Dendritic cell treated with granulocyte-macrophage colony-stimulating factor and Interleukin-4, amounts not matched to agents 40 ng/mL and 50 ng/mL, for 4 days (primary cell): Measurements from ENCODE around the gene GATD1.

ENCODE experiments used
- H3K27ac Mint-ChIP-seq: one replicate; pipeline ENCODE4 v1.8.0; 2022; ENCODE audit warnings: mild to moderate bottlenecking, mixed read lengths
- H3K27me3 Mint-ChIP-seq: one replicate; pipeline ENCODE4 v1.8.0; 2022; ENCODE audit warnings: mild to moderate bottlenecking, mixed read lengths
- H3K36me3 Mint-ChIP-seq: one replicate; pipeline ENCODE4 v1.8.0; 2022; ENCODE audit warnings: low read depth, mixed read lengths
- H3K4me1 Mint-ChIP-seq: one replicate; pipeline ENCODE4 v1.8.0; 2022; ENCODE audit warnings: low read depth, mixed read lengths
- H3K4me3 Mint-ChIP-seq: one replicate; pipeline ENCODE4 v1.8.0; 2022; ENCODE audit warnings: mild to moderate bottlenecking, moderate library complexity, mixed read lengths
- H3K9me3 Mint-ChIP-seq: one replicate; pipeline ENCODE4 v1.8.0; 2022; ENCODE audit warnings: mixed read lengths
- intact Hi-C: fragments of 100-400 bp; cut with micrococcal nuclease; formaldehyde crosslinking; loops from one replicate; pipeline ENCODE4 v1.15.0; 2022

GATD1 gene

DNA sequence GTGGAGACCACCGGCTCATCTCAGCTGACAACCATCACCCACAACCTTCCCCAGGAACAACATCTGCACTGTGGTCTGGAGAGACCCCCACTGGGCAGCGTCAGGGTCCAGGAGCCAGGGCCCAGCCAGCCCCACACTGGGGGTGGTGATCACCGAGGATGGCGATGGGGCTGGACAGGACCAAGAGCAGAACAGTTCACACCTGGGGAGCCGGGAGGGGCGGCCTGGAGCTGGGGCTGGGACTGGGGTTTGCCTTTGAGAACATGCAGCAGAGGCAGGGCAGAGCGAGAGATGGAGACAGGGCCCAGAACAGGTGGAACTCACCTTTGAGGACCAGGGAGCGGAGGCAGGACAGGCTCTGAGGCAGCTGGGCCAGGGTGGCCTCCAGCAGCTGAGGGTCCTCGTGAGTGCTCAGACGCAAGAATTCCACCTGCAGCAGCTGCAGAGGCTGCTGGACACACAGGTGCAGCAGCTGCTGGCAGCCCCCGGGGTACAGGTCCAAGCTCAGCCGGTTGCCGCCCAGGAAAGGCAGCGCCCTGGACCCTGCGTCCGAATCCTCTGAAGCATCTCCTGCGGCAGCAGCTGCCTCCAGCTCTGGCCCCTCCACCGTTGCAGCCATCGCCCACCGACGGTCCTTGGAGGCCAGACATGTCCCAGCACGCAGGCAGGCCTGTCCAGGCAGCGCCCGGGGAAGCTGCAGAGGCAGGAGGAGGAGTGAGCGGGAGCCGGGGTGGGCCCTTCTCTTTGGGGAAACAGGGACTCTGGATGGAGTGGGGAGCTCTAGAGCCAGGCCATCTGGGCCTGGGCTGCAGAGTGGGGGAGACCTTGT lies 26.7 kb upstream of the GATD1 start:
- Mint-ChIP-seq H3K4me1 (peaks cover 33% of the 10 kb centered on the region), H3K27me3 (peaks cover 2% of the 10 kb centered on the region), H3K27ac (no peak overlapping the region), H3K9me3 (no peaks in the 10 kb centered on the region), H3K4me3 (peak overlapping the region; percentile 73), H3K36me3 (peaks cover 53% of the 10 kb centered on the region)
- intact Hi-C loops, result no loop called here

DNA sequence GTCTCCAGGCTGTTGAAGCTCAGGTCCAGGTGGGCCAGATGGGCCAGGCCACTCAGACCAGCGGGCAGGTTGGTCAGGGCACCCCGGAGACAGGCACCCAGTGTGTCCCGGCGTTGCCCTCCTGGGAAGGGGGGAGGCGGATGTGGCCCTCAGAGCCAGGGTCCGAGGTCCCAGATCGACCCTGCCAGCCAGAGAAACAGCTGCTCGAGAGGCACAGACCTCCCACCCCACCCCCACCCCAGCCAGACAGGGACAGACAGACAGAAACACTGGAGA lies 26.1 kb upstream of the GATD1 start:
- Mint-ChIP-seq H3K4me1 (peaks cover 27% of the 10 kb centered on the region), H3K27me3 (peaks cover 2% of the 10 kb centered on the region), H3K27ac (no peak overlapping the region), H3K4me3 (no peak overlapping the region), H3K9me3 (no peaks in the 10 kb centered on the region), H3K36me3 (peaks cover 52% of the 10 kb centered on the region)
- intact Hi-C loops, result no loop called here

DNA sequence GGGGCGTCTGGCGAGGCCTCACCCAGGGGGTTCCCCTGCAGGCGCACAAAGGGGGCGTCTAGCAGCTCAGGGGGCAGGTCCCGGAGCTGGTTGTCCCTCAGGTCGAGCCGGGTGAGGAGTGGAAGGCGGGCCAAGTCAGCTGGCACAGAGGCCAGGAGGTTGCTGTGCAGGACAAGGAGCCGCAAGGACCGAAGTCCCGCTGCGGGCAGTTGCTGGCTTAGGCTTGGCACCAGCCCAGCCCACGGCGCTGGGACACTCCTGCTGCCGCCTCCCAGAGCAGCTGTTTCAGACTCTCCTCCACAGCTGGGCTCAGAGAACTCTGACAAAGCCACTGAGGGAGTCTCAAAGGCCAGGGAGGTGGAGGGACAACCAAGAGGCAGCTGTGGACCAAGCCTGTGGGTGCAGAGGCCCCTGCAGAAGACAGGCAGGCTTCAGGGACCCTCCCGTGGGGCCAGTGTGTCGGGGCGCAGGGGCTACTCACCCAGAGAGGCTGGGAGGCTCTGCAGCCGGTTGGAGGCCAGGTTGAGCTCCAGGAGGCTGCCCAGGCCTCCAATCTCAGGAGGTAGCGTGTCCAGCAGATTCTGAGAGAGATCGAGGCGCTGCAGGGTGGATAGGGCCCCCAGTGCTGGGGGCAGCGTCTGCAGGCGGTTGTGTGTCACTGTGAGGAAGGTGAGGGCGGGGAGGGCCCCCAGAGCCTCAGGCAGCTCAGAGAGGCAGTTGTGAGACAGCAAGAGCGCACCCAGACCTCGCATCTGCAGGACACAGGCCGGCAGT lies 25.6 kb upstream of the GATD1 start:
- peaks cover 23% of the 10 kb centered on the region for H3K4me1 Mint-ChIP-seq
- peaks cover 52% of the 10 kb centered on the region for H3K36me3 Mint-ChIP-seq
- no peak overlapping the region for H3K4me3 Mint-ChIP-seq
- no peak overlapping the region for H3K27ac Mint-ChIP-seq
- H3K27me3 Mint-ChIP-seq, result peaks cover 2% of the 10 kb centered on the region
- no peaks in the 10 kb centered on the region for H3K9me3 Mint-ChIP-seq
- intact Hi-C loops, result no loop called here

DNA sequence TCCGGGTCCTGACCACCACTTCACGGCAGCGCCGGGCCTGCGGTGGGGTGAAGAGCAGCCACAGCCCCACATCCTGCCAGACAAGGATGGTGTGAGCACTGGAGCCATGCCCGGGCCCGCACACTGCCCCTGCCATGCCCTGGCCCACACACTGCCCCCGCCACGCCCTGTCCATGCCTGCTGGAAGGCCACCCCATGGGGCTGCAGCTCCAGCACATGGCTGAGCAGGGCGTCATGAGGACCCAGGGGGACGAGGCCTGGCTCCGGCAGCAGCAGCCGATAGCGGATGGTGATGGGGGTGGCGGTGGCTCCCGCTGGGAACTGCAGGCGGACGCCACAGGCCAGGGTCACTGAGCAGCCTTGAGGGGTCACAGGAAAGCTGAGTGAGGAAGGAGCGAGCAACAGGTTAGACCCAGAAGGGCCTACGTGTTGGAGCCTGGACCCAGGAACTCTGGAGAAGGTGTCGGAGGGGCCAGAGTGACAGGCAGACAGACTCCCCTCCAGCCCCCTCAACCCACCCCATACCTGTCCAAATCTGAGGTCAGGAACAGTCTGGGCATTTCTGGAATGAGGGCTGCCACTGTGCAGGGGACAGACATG lies 24.8 kb upstream of the GATD1 start:
- peaks cover 2% of the 10 kb centered on the region for H3K27me3 Mint-ChIP-seq
- intact Hi-C loops, result no loop called here
- H3K36me3 Mint-ChIP-seq, result peaks cover 52% of the 10 kb centered on the region

DNA sequence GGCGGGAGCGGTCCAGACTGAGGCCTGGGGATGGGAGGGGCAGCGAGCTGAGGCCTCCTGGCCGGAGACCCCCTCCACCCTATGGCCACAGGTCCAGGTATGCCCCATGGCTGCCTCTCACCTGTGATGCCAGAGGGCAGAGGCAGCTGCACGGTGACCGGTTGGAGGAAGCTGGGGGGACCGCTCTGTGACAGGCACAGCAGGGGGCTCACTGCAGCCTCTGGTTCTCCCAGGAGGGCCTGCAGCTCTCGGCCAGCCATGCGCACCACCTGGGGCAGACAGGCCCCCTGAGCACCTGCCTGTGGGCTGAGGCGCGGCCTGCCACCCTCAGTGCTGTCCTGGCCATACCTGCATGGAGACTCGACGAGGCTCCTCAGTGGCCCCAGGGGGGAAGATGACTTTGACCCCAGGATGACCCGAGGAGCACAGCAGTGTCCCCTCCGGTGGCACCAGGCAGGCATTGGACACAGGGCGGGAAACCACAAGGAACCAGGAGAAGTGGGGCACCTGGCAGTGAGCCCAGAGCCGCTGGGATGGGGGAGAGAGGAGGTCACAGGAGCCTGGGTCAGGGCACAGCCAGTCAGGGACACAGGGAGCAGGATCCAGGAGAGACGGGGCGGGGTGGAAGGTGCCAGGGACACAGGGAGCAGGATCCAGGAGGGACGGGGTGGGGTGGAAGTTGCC lies 24.0 kb upstream of the GATD1 start:
- peaks cover 2% of the 10 kb centered on the region for H3K27me3 Mint-ChIP-seq
- peaks cover 28% of the 10 kb centered on the region for H3K4me1 Mint-ChIP-seq
- no peak overlapping the region for H3K4me3 Mint-ChIP-seq
- intact Hi-C loops, result no loop called here
- peaks cover 52% of the 10 kb centered on the region for H3K36me3 Mint-ChIP-seq
- no peak overlapping the region for H3K27ac Mint-ChIP-seq
- H3K9me3 Mint-ChIP-seq, result no peaks in the 10 kb centered on the region

More for the DNA sequence above, 24.8 kb upstream of the GATD1 start:
- Mint-ChIP-seq H3K9me3 (no peaks in the 10 kb centered on the region), H3K4me3 (no peak overlapping the region), H3K27ac (no peak overlapping the region), H3K4me1 (peaks cover 23% of the 10 kb centered on the region)

DNA sequence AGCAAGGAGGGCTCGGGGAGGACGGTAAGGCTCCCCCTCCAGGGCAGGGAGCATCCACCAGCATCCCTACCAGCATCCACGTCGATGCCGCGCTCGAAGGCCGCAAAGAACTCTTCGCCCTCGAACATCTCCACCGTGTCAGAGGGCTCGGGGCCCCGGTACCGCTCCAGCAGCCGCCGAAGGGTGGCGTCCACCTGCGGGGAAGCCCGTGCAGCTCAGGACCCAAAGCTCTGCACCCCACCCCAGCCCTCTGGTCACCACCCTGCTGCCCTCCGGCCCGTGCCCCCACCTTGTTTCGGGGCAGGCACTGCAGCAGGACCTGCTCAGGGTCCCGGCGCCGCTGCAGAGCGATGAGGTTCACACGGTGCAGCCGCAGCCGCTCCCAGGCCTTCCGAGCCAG lies 23.2 kb upstream of the GATD1 start:
- Mint-ChIP-seq H3K4me1 (peaks cover 35% of the 10 kb centered on the region), H3K27me3 (peaks cover 2% of the 10 kb centered on the region), H3K27ac (no peak overlapping the region), H3K36me3 (peaks cover 52% of the 10 kb centered on the region), H3K4me3 (no peak overlapping the region), H3K9me3 (no peaks in the 10 kb centered on the region)
- intact Hi-C loops, result no loop called here

DNA sequence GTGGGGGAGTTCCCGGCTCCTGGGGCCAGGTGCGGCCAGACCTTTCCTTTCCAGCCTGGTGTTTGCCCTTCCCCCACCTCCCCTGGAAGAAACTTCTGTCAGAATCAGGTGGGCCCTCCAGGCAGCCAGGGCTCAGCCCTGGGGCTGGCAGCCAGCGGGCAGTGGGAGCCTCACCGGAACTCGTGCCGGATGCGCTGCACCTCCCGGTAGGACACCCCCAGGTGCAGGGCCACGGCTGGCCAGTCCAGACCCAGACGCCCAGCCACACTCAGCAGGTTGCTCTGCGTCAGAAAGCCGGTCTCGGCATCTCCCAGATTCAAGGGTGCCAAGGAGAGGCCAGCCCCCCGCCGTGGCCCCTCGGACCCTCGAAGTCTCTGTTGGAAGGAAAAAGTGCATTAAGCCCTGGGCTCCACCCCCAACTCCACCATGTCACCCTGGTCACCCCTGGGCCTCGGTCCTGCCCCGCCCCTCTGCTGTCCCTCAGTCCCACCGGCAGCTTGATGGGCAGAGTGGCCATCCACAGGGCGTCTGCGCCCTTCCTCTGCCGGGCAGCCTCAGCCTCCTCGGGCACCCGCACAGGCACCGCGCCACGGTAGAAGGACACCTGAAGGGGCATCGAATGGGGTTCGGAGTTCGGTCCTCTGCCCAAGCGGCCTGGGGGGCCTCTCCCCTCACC lies 22.5 kb upstream of the GATD1 start:
- H3K27ac Mint-ChIP-seq, result no peak overlapping the region
- peaks cover 41% of the 10 kb centered on the region for H3K4me1 Mint-ChIP-seq
- H3K4me3 Mint-ChIP-seq, result no peak overlapping the region
- H3K27me3 Mint-ChIP-seq, result peaks cover 2% of the 10 kb centered on the region
- intact Hi-C loops, result no loop called here
- peaks cover 52% of the 10 kb centered on the region for H3K36me3 Mint-ChIP-seq
- H3K9me3 Mint-ChIP-seq, result no peaks in the 10 kb centered on the region

DNA sequence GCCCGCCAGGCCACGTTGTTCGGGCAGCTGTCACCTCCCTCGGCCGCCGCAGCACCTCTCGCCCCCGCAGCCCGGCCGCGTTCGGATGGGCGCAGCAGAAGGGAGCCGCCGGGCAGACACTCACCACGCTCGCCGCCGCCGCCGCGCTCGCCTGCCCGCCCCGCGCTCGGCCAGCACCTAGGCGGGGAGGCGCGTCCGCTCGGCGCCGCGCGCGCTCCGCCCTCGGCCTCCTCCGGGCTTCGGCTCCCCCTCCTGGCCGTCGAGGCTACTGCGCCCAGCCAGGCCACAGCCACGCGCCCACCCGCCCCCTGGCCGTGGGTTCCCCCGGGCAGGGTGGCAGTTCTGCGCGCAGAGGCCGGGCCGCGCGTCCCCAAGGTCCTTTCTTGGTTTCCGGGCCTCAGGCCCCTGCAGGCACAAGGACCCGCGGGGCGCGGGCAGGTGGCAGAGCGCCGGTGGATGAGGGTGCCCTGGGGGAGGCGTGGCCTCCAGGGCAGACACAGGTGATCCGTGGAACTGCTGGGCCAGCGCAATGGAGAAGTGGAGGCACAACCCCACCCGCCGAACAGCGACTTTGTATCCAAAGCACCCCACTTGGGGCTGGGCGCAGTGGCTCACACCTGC lies 20.9 kb upstream of the GATD1 start, which contains the start of gene SLC25A22:
Gene SLC25A22, minus strand, starts transcription at position 189 of the 621 bp plus-strand sequence. CDS start 3,275 bp downstream, outside the sequence.
- intact Hi-C loops, result no loop called here
- no peaks in the 10 kb centered on the region for H3K27me3 Mint-ChIP-seq
- peak within 1 kb of the TSS; percentile 84 for H3K4me3 Mint-ChIP-seq
- peaks cover 33% of the 10 kb centered on the region for H3K4me1 Mint-ChIP-seq
- H3K27ac Mint-ChIP-seq, result peak within 1 kb of the TSS; percentile 79
- H3K9me3 Mint-ChIP-seq, result no peaks in the 10 kb centered on the region
- peaks cover 61% of the 10 kb centered on the region for H3K36me3 Mint-ChIP-seq

DNA sequence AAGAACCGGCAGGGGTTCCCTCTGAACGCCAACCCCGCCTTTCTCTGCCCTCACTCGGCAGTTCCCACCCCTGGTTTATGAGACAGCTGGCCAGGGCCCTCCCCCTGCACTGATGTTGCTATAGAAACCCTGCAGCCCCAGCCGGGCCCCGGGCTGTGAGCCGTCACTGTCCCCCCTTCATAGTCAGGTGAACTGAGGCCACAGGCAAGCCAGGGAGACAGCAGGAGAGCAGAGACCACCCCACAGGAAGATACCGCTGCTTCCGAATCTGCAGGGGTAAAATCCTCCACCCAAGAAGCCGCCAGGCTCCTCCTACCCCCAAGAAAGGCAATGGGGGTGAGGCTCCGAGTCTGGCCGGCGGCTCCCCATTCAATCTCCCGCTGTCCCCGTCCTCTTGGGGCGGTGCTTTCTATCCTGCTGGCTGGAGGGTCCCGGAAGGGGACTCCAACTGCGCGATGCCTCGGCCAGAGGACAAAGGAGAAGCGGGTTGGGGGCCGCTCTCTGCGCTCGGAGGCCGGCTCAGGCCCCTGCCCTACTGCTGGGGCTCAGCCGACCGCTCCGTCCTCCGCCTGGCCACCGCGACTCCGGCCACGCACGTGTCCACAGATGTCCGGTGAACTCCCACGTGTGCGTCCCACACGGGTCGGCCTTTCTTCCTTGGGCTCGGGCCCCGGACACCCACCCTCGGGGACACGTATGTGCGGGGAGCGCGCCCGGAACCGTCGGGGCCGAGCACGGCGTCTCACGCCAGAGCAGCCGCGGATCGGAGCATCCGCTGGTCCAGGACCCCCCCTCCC lies 20.2 kb upstream of the GATD1 start:
- intact Hi-C loops, result no loop called here
- no peaks in the 10 kb centered on the region for H3K27me3 Mint-ChIP-seq
- H3K27ac Mint-ChIP-seq, result peak overlapping the region; percentile 79
- H3K36me3 Mint-ChIP-seq, result peaks cover 61% of the 10 kb centered on the region
- no peaks in the 10 kb centered on the region for H3K9me3 Mint-ChIP-seq
- peaks cover 33% of the 10 kb centered on the region for H3K4me1 Mint-ChIP-seq
- peak overlapping the region; percentile 84 for H3K4me3 Mint-ChIP-seq

DNA sequence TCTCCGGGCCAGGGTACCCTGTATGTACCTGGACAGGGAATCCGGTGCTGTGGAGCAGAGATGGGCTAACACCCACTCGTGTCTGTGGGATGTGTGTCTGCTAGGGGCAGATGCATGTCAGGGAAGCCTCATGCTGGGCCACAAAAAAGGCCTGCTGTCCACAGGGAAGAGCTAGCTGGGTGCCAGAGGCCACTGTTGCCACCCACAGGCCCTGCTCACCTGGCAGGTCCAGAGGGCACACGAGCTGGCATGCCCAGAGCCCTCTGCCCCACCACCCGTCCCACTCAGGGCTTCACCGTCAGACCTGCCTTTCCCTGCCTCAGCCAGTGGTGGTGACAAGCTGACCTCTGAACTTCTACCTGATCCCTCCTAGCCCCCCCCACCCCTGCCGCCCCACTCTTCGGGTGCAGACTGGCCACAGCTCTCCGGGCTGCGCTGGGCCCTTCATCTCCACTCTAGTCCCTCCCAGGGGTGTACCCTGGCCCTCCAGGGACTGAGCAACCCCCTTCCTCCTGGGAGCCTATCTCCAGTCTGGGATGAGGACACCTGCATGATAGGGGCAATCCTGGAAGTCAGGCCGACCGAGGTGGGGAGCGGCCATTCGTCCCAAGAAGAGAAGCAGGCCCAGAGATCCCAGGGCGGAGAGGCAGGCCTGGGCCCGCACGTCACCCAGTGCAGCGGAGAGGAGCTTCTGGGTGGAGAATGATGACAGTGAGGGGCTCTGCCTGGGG lies 19.4 kb upstream of the GATD1 start:
- peaks cover 33% of the 10 kb centered on the region for H3K4me1 Mint-ChIP-seq
- H3K9me3 Mint-ChIP-seq, result no peaks in the 10 kb centered on the region
- peak overlapping the region; percentile 84 for H3K4me3 Mint-ChIP-seq
- no peaks in the 10 kb centered on the region for H3K27me3 Mint-ChIP-seq
- peak overlapping the region; percentile 79 for H3K27ac Mint-ChIP-seq
- peaks cover 61% of the 10 kb centered on the region for H3K36me3 Mint-ChIP-seq
- intact Hi-C loops, result no loop called here

DNA sequence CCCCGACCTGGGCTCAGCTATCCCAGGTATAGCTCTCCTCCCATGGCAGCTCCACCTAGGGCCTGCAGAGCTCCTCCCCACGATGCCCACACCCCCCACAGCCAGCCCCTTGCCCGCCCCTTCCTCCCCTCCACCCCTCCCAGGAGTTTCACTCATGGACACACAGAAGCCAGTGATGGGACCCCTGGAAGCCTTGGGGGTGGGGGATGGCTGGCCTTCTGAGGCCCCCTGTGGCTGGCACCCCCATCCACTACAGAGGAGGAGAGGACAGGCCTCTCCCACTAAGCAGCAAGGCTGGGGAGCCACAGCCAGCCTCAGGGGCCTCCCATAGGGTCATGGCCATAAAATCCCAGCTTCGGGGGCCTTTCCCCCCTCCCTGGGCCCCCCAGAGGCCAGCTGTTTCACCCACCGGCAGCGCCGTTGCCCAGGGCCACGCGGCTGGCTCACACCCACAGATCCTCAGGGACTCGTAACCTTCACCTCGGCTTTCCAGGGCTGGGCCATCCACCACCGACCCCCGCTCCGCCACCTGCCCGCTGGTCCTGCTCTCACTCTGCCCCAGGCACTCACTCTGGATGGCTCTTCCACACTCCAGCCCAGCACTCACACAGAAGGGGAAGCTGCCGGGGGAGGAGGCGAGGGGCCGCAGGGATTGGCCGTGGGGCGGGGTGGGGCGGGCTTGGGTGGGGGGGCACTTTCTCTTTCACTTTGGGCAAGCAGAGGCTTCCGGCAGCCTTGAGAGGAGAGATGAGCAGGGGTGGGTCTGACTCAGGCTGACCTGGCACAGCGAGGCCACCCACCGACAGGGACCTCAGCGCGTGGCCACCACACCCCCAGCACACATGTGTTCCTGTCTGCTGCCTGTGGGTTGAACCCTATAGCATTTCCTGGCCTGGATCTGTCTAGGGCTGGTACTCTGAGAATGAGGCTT lies 18.6 kb upstream of the GATD1 start:
- H3K27ac Mint-ChIP-seq, result peak overlapping the region; percentile 79
- peaks cover 61% of the 10 kb centered on the region for H3K36me3 Mint-ChIP-seq
- H3K4me1 Mint-ChIP-seq, result peaks cover 33% of the 10 kb centered on the region
- no peaks in the 10 kb centered on the region for H3K27me3 Mint-ChIP-seq
- no peaks in the 10 kb centered on the region for H3K9me3 Mint-ChIP-seq
- intact Hi-C loops, result no loop called here
- peak overlapping the region; percentile 84 for H3K4me3 Mint-ChIP-seq
